Left lung (tissue), 10 donors: ENCODE data around the gene GCH1. TPM values are rescaled to one million over a fixed set of nuclear protein-coding genes. Genes with fewer than 3 reads are reported as not detected.
"Not testable (repeated sequence)": the region's sequence is repeated elsewhere in the genome, so short reads cannot be mapped to it uniquely, and the experiment has no call there.

ENCODE experiments used
- ATAC-seq: fragments of 200-7000 bp; cut with Tn5 transposase; one replicate; pipeline ENCODE4 v1.9.1; 2020; ENCODE audit warnings: moderate library complexity
- DNase-seq, 4 donors: peaks; one replicate each; pipeline ENCODE4 v3.0.0-alpha.2; 2013 to 2020
- H3K27ac ChIP-seq, 2 donors: fragments of 200-600 bp; sonication (generic) in 1 of 2; one replicate each; pipeline versions ENCODE4 v1.5.0 to v1.8.0; 2020 to 2021
- H3K27me3 ChIP-seq, 2 donors: fragments of 200-600 bp; sonication (generic) in 1 of 2; one replicate each; pipeline versions ENCODE4 v1.5.0 to v1.8.0; 2020 to 2021
- H3K36me3 ChIP-seq, 2 donors: fragments of 200-600 bp; sonication (generic) in 1 of 2; one replicate each; pipeline versions ENCODE4 v1.5.0 to v1.8.0; 2020 to 2021
- H3K4me1 ChIP-seq, 2 donors: fragments of 200-600 bp; one replicate each; pipeline ENCODE4 v1.8.0; 2021
- H3K4me3 ChIP-seq, 2 donors: fragments of 200-600 bp; sonication (generic) in 1 of 2; one replicate each; pipeline versions ENCODE4 v1.5.0 to v1.8.0; 2020 to 2021; ENCODE audit warnings: mild to moderate bottlenecking in 1 of 2
- H3K9me3 ChIP-seq, 2 donors: fragments of 200-600 bp; sonication (generic) in 1 of 2; one replicate each; pipeline versions ENCODE4 v1.5.0 to v1.8.0; 2020 to 2021
- CTCF ChIP-seq, 2 donors: fragments of 200-600 bp; sonication (generic) in 1 of 2; IDR thresholded peaks; one replicate each; pipeline versions ENCODE4 v1.5.0 to v1.8.0; 2021; ENCODE audit warnings: antibody characterized with exemption in 2 of 2
- intact Hi-C, 2 donors: fragments of 100-400 bp; cut with DNase I; formaldehyde crosslinking; loops; one replicate each; pipeline versions ENCODE4 v1.11.2 to v1.14.2; 2022
- polyA plus RNA-seq, 6 donors: library from polyadenylated mRNA; unstranded; fragments of 120-200 nt; gene quantifications; one replicate each; pipeline ENCODE4 v1.2.1, GENCODE V29; 2013; ENCODE audit not compliant: insufficient read length in 6 of 6
- total RNA-seq, 2 donors: library from RNA; stranded (reverse); fragmentation: NEBNext Ultra II Directional; extraction: Animal tissue kit (Norgen Biotek cat#: 25700); gene quantifications; one replicate each; pipeline ENCODE4 v1.2.1, GENCODE V29; 2021
- donor health status: DM: no; HTN: yes; CAD: no.
- donor health status: DM: no; HTN: no; CAD: no.

Gene GCH1
- total and polyA plus RNA-seq, 8 donors: 5.2 to 22.8 (median 6.9) TPM

GRCh38 chr14:54931598-54932340, 29.1 kb upstream of the GCH1 start:
- no peak for TF ChIP-seq CTCF (IDR thresholded peaks at IDR 0.05)
- DNase-seq (no peak), ATAC-seq (no peak)
- no peaks in the 10 kb centered on the region for H3K9me3 ChIP-seq
- no peaks in the 10 kb centered on the region for H3K4me1 ChIP-seq
- H3K27me3 ChIP-seq: no peaks in the 10 kb centered on the region
- H3K4me3 ChIP-seq: no peak overlapping the region
- H3K27ac ChIP-seq: no peak overlapping the region
- intact Hi-C loops: no loop called here
- H3K36me3 ChIP-seq: no peaks in the 10 kb centered on the region

GRCh38 chr14:54931101-54931500, 28.5 kb upstream of the GCH1 start:
- no peak overlapping the region for H3K27ac ChIP-seq
- H3K4me3 ChIP-seq: no peak overlapping the region
- no peaks in the 10 kb centered on the region for H3K27me3 ChIP-seq
- intact Hi-C loops: no loop called here
- ATAC-seq (no peak), DNase-seq (no peak)
- no peak for TF ChIP-seq CTCF (IDR thresholded peaks at IDR 0.05)
- no peaks in the 10 kb centered on the region for H3K36me3 ChIP-seq
- H3K4me1 ChIP-seq: no peaks in the 10 kb centered on the region
- no peaks in the 10 kb centered on the region for H3K9me3 ChIP-seq

GRCh38 chr14:54929556-54929955, 26.9 kb upstream of the GCH1 start:
- no peaks in the 10 kb centered on the region for H3K9me3 ChIP-seq
- H3K36me3 ChIP-seq: no peaks in the 10 kb centered on the region
- no peak for TF ChIP-seq CTCF (IDR thresholded peaks at IDR 0.05)
- H3K4me1 ChIP-seq: no peaks in the 10 kb centered on the region
- no peak overlapping the region for H3K27ac ChIP-seq
- intact Hi-C loops: no loop called here
- DNase-seq: no peak
- no peaks in the 10 kb centered on the region for H3K27me3 ChIP-seq
- no peak overlapping the region for H3K4me3 ChIP-seq
- no peak for ATAC-seq

- Histone ChIP-seq H3K4me1 (no peaks in the 10 kb centered on the region), H3K4me3 (no peak overlapping the region), H3K9me3 (no peaks in the 10 kb centered on the region), H3K27me3 (no peaks in the 10 kb centered on the region), H3K27ac (no peak overlapping the region), H3K36me3 (no peaks in the 10 kb centered on the region)
- DNase-seq (no peak), ATAC-seq (no peak)
- no peak for TF ChIP-seq CTCF (IDR thresholded peaks at IDR 0.05)
- intact Hi-C loops: no loop called here
These were observed 25.6 kb upstream of the GCH1 start for GRCh38 chr14:54928216-54928615.

GRCh38 chr14:54927551-54927950, 24.9 kb upstream of the GCH1 start:
- Histone ChIP-seq H3K4me3 (no peak overlapping the region), H3K36me3 (no peaks in the 10 kb centered on the region), H3K27me3 (no peaks in the 10 kb centered on the region), H3K9me3 (no peaks in the 10 kb centered on the region), H3K27ac (no peak overlapping the region), H3K4me1 (no peaks in the 10 kb centered on the region)
- intact Hi-C loops: no loop called here
- ATAC-seq (no peak), DNase-seq (no peak)
- TF ChIP-seq CTCF (IDR thresholded peaks at IDR 0.05): no peak

- H3K27me3 ChIP-seq, H3K36me3 ChIP-seq, DNase-seq, H3K9me3 ChIP-seq, intact Hi-C loops, H3K4me1 ChIP-seq, ATAC-seq, H3K27ac ChIP-seq, H3K4me3 ChIP-seq: not testable (repeated sequence)
These were observed 23.9 kb upstream of the GCH1 start for GRCh38 chr14:54926570-54926969.
